HG03342 (cell line): Measurements from ENCODE around the gene ZNF382.

Source experiments
- ATAC-seq: cut with Tn5 transposase; IDR thresholded peaks from one replicate; pipeline ENCODE4 v1.9.1; 2021; ENCODE audit warnings: mild to moderate bottlenecking, moderate library complexity; ENCODE audit not compliant: unreplicated experiment

Gene ZNF382

DNA sequence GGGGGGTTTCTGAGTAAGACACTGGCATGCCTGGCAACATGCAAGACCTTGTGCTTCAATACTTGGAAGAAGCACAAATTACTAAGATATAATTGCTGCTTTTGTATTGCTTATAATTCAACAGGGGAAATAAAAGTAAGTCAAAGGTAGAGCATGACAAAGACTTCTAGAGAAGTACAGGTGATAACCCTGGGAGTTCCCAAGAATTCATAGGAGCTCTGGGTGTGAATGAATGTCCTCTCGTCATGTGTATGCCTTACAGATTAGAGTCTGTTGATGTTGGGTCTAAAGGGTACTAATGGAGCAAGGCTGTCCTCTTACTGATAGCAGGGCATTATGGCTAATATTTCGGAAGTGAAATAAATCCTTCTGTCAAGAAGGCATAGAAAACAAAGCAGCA is 69.1 kb downstream of the ZNF382 start:
- ATAC-seq = no peak

DNA sequence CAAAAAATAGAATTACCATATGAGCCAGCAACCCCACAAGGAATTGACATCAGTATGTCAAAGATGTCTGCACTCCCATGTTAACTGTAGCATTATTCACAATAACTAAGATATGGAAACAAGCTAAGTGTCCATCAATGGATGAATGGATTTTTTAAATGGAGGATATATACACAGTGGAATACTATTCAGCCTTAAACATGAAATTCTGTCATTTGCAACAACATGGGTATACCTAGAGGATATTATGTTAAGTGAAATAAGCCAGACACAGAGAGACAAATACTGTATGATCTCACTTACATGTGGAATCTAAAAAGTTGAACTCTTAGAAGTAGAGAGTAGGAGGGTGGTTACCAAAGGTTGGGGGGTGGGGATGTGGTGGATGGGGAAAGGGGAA is 74.3 kb downstream of the ZNF382 start:
- ATAC-seq = no peak
